NCI-H1930 (cell line): Measurements from ENCODE around the gene FLOT2.
A peak's percentile ranks its signal among the peaks of the same experiment; 100 is the strongest.
"Not testable (repeated sequence)": the region's sequence is repeated elsewhere in the genome, so short reads cannot be mapped to it uniquely, and the experiment has no call there.

Experiments used
- DNase-seq, 2 experiments: peaks; one replicate each; lab custom pipeline; 2025; lab: John Stamatoyannopoulos, UW

Gene FLOT2

GRCh38 chr17:28843816-28844148 lies 53.8 kb downstream of the FLOT2 start:
- no peak for DNase-seq

- DNase-seq, result peak; percentile 79 to 90
These were observed 55.1 kb downstream of the FLOT2 start, which contains the start of gene FAM222B for GRCh38 chr17:28842282-28843012. TSS of gene FAM222B (minus strand) at chr17:28842790. CDS start at chr17:28766667, 76,123 bp downstream.

DNA sequence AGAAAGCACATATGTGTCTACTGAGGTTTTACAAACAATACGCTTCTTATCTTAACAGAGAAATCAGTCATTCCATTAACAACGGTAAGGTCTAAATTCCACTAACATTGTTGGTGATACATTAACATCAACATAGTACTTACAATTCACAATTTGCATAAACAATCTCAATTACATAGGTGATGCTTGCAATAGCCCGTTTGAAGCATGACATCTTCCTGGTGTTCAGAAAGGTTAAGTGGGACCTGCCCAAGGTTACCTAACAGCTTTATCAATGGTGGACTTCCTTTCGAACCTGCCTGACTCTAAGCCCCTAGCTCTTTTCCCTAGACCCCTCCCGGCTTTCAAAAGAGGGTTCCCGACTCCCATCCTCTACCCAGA lies 55.6 kb downstream of the FLOT2 start:
- no peak for DNase-seq

GRCh38 chr17:28839221-28839620 lies 58.3 kb downstream of the FLOT2 start:
- no peak for DNase-seq

DNA sequence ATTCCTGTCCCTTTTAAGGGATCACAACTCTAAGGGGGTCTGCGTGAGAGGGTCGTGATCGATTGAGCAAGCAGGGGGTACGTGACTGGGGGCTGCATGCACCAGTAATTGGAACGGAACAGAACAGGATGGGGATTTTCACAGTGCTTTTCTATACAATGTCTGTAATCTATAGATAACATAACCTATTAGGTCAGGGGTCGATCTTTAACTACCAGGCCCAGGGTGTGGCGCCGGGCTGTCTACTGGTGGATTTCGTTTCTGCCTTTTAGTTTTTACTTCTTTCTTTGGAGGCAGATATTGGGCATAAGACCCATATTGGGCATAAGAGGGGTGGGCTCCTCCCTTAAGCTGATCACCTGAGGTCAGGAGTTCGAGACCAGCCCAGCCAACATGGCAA lies 61.0 kb downstream of the FLOT2 start:
- DNase-seq, result not testable (repeated sequence)

GRCh38 chr17:28834420-28834819 lies 63.1 kb downstream of the FLOT2 start:
- no peak for DNase-seq
